Lower leg skin (tissue), 3 donors: ENCODE results near the gene EFCC1.

Experiments used
- CTCF ChIP-seq, 3 donors: fragments of 450-650 bp; IDR thresholded peaks; one replicate each; pipeline ENCODE4 v1.5.1; 2016; ENCODE audit warnings: antibody characterized with exemption in 3 of 3, mild to moderate bottlenecking in 3 of 3, moderate library complexity in 2 of 3
- POLR2A ChIP-seq, 2 donors: fragments of 450-650 bp; IDR thresholded peaks; one replicate each; pipeline ENCODE4 v1.6.1; 2016 to 2017; ENCODE audit warnings: antibody characterized with exemption in 2 of 2, mild to moderate bottlenecking in 1 of 2, moderate library complexity in 1 of 2

- TF ChIP-seq POLR2A (IDR thresholded peaks at IDR 0.05): no peak
- no peak for TF ChIP-seq CTCF (IDR thresholded peaks at IDR 0.05)
Observed at GRCh38 chr3:129014793-129015345, 13.8 kb downstream of the EFCC1 start.
